ENCODE data around the gene KCNJ18.
"Not testable (repeated sequence)": the region's sequence is repeated elsewhere in the genome, so short reads cannot be mapped to it uniquely, and the experiment has no call there.

GRCh38 chr17:21673451-21674241, 18.7 kb upstream of the KCNJ18 start:
- TF ChIP-seq CTCF, POLR2A, POLR2AphosphoS5 (IDR thresholded peaks at IDR 0.05): not testable (repeated sequence)
